Measurements from ENCODE around the gene PHACTR2.

PHACTR2 gene

GRCh38 chr6:143700684-143701348, 23.1 kb downstream of the PHACTR2 start:
- Histone ChIP-seq H3K27ac (ENCODE audit: poor library complexity, severe bottlenecking) (no peak overlapping the region), H3K27me3 (ENCODE audit: insufficient read depth, poor library complexity, severe bottlenecking) (no peaks in the 10 kb centered on the region), H3K9me3 (ENCODE audit: severe bottlenecking) (no peaks in the 10 kb centered on the region), H3K4me1 (ENCODE audit: insufficient read depth, poor library complexity, severe bottlenecking) (peaks cover 16% of the 10 kb centered on the region), H3K4me3 (ENCODE audit: severe bottlenecking) (no peak overlapping the region), H3K36me3 (ENCODE audit: low read depth) (no peaks in the 10 kb centered on the region)
- no peak for DNase-seq (ENCODE audit: low spot score)
- no peak for ATAC-seq (ENCODE audit: low read depth)
- TF ChIP-seq CTCF (IDR thresholded peaks at IDR 0.05; ENCODE audit: poor library complexity, severe bottlenecking): no peak

- Histone ChIP-seq H3K36me3 (ENCODE audit: low read depth) (no peaks in the 10 kb centered on the region), H3K4me1 (ENCODE audit: insufficient read depth, poor library complexity, severe bottlenecking) (peaks cover 15% of the 10 kb centered on the region), H3K27me3 (ENCODE audit: insufficient read depth, poor library complexity, severe bottlenecking) (no peaks in the 10 kb centered on the region), H3K27ac (ENCODE audit: poor library complexity, severe bottlenecking) (no peak overlapping the region), H3K9me3 (ENCODE audit: severe bottlenecking) (no peaks in the 10 kb centered on the region), H3K4me3 (ENCODE audit: severe bottlenecking) (no peak overlapping the region)
- ATAC-seq (ENCODE audit: low read depth): no peak
- no peak for TF ChIP-seq CTCF (IDR thresholded peaks at IDR 0.05; ENCODE audit: poor library complexity, severe bottlenecking)
- no peak for DNase-seq (ENCODE audit: low spot score)
Measured at GRCh38 chr6:143701349-143702234, 23.8 kb downstream of the PHACTR2 start.

GRCh38 chr6:143705569-143705968, 27.8 kb downstream of the PHACTR2 start:
- no peak for TF ChIP-seq CTCF (IDR thresholded peaks at IDR 0.05; ENCODE audit: poor library complexity, severe bottlenecking)
- Histone ChIP-seq H3K36me3 (ENCODE audit: low read depth) (no peaks in the 10 kb centered on the region), H3K27ac (ENCODE audit: poor library complexity, severe bottlenecking) (no peak overlapping the region), H3K4me1 (ENCODE audit: insufficient read depth, poor library complexity, severe bottlenecking) (no peaks in the 10 kb centered on the region), H3K4me3 (ENCODE audit: severe bottlenecking) (no peak overlapping the region), H3K27me3 (ENCODE audit: insufficient read depth, poor library complexity, severe bottlenecking) (no peaks in the 10 kb centered on the region), H3K9me3 (ENCODE audit: severe bottlenecking) (no peaks in the 10 kb centered on the region)
- ATAC-seq (ENCODE audit: low read depth) (no peak), DNase-seq (ENCODE audit: low spot score) (no peak)

GRCh38 chr6:143707697-143708096, 29.9 kb downstream of the PHACTR2 start:
- no peak for TF ChIP-seq CTCF (IDR thresholded peaks at IDR 0.05; ENCODE audit: poor library complexity, severe bottlenecking)

More at GRCh38 chr6:143707697-143708096, 29.9 kb downstream of the PHACTR2 start:
- Histone ChIP-seq H3K4me3 (ENCODE audit: severe bottlenecking) (no peak overlapping the region), H3K27ac (ENCODE audit: poor library complexity, severe bottlenecking) (no peak overlapping the region), H3K9me3 (ENCODE audit: severe bottlenecking) (no peaks in the 10 kb centered on the region), H3K36me3 (ENCODE audit: low read depth) (peaks cover 4% of the 10 kb centered on the region; the same call in 1 of the 2 replicates), H3K27me3 (ENCODE audit: insufficient read depth, poor library complexity, severe bottlenecking) (no peaks in the 10 kb centered on the region), H3K4me1 (ENCODE audit: insufficient read depth, poor library complexity, severe bottlenecking) (no peaks in the 10 kb centered on the region)
- ATAC-seq (ENCODE audit: low read depth) (no peak), DNase-seq (ENCODE audit: low spot score) (no peak)
